Transverse colon (tissue), 3 donors: ENCODE results near the gene UHRF1.

ENCODE experiments used
- CTCF ChIP-seq, 5 experiments: fragments of 200-600 bp in 3 of 5; fragments of 450-650 bp in 2 of 5; sonication (generic) in 3 of 5; IDR thresholded peaks; 1 replicate in 2 of 5; 2 replicates in 3 of 5; pipeline ENCODE4 v1.5.1; 2016 to 2017; ENCODE audit warnings: antibody characterized with exemption in 5 of 5, inconsistent platforms in 3 of 5, mild to moderate bottlenecking in 2 of 5, moderate library complexity in 1 of 5
- EP300 ChIP-seq: sonication (generic); formaldehyde crosslinking; IDR thresholded peaks from one replicate; pipeline ENCODE4 v1.6.1; 2017; ENCODE audit warnings: antibody characterized with exemption, low read depth
- POLR2A ChIP-seq: fragments of 450-650 bp; IDR thresholded peaks from one replicate; pipeline ENCODE4 v1.6.1; 2016; ENCODE audit warnings: antibody characterized with exemption, mild to moderate bottlenecking, moderate library complexity

GRCh38 chr19:4979211-4979807, 70.0 kb downstream of the UHRF1 start:
- TF ChIP-seq CTCF (IDR thresholded peaks at IDR 0.05) = no peak
- no peak for TF ChIP-seq POLR2A
- TF ChIP-seq EP300 = no peak
